ENCODE data around the gene FHIP1A. TPM values are rescaled to one million over a fixed set of nuclear protein-coding genes. Genes with fewer than 3 reads are reported as not detected.

Gene FHIP1A
- 100 to 1,000 TPM in 3 of 4 donors, 10 to 100 TPM in 1; 83.0 to 142 (median 118) TPM for total RNA-seq

- 0 to 3% methylated on average over 24 to 32 of the region's 84 CpGs for WGBS, 2 donors
- DNase-seq (ENCODE audit: low spot score in 2 of 2): peak; percentile 70 to 95
- no peak for TF ChIP-seq CTCF (IDR thresholded peaks at IDR 0.05)
- TF ChIP-seq POLR2A (IDR thresholded peaks at IDR 0.05): no peak
- intact Hi-C loops (cut with DNase I; ENCODE audit: low total_unique reads): no loop called here
- H3K4me3 ChIP-seq (ENCODE audit: low read depth, poor library complexity, severe bottlenecking): peak within 1 kb of the TSS; percentile 51
These were observed at the start of gene FHIP1A for GRCh38 chr4:151408630-151409469. TSS of gene FHIP1A (plus strand) at chr4:151409176. CDS start at chr4:151566260, 157,084 bp downstream.

- TF ChIP-seq POLR2A (IDR thresholded peaks at IDR 0.05): no peak
- TF ChIP-seq CTCF (IDR thresholded peaks at IDR 0.05): no peak
- intact Hi-C loops (cut with DNase I; ENCODE audit: low total_unique reads): no loop called here
- H3K4me3 ChIP-seq (ENCODE audit: low read depth, poor library complexity, severe bottlenecking): no peak overlapping the region
- 74 to 77% methylated on average over 4 of the region's 4 CpGs for WGBS, 2 donors
- DNase-seq (ENCODE audit: low spot score in 2 of 2): no peak
These were observed 49.4 kb upstream of the FHIP1A start for GRCh38 chr4:151359576-151359975.

GRCh38 chr4:151361126-151361525, 47.9 kb upstream of the FHIP1A start:
- WGBS, 2 donors: 94 to 99% methylated on average over 2 of the region's 2 CpGs
- intact Hi-C loops (cut with DNase I; ENCODE audit: low total_unique reads): no loop called here
- TF ChIP-seq POLR2A (IDR thresholded peaks at IDR 0.05) (no peak), CTCF (IDR thresholded peaks at IDR 0.05) (no peak)
- H3K4me3 ChIP-seq (ENCODE audit: low read depth, poor library complexity, severe bottlenecking): no peak overlapping the region
- no peak for DNase-seq (ENCODE audit: low spot score in 2 of 2)

GRCh38 chr4:151361966-151362365, 47.0 kb upstream of the FHIP1A start:
- TF ChIP-seq POLR2A (IDR thresholded peaks at IDR 0.05) (no peak), CTCF (IDR thresholded peaks at IDR 0.05) (no peak)
- intact Hi-C loops (cut with DNase I; ENCODE audit: low total_unique reads): no loop called here
- H3K4me3 ChIP-seq (ENCODE audit: low read depth, poor library complexity, severe bottlenecking): no peak overlapping the region
- 91 to 94% methylated on average over 13 of the region's 13 CpGs for WGBS, 2 donors
- DNase-seq (ENCODE audit: low spot score in 2 of 2): no peak

- intact Hi-C loops (cut with DNase I; ENCODE audit: low total_unique reads): no loop called here
- TF ChIP-seq POLR2A (IDR thresholded peaks at IDR 0.05) (no peak), CTCF (IDR thresholded peaks at IDR 0.05) (peak in 2 of 3 donors; percentile 7 to 85)
- H3K4me3 ChIP-seq (ENCODE audit: low read depth, poor library complexity, severe bottlenecking): no peak overlapping the region
- 42 to 45% methylated on average over 14 of the region's 14 CpGs for WGBS, 2 donors
- peak; percentile 79 to 96 for DNase-seq (ENCODE audit: low spot score in 2 of 2)
These were observed 46.4 kb upstream of the FHIP1A start for GRCh38 chr4:151362404-151363164.
